ENCODE measurements around the gene EFCAB11.

DNA sequence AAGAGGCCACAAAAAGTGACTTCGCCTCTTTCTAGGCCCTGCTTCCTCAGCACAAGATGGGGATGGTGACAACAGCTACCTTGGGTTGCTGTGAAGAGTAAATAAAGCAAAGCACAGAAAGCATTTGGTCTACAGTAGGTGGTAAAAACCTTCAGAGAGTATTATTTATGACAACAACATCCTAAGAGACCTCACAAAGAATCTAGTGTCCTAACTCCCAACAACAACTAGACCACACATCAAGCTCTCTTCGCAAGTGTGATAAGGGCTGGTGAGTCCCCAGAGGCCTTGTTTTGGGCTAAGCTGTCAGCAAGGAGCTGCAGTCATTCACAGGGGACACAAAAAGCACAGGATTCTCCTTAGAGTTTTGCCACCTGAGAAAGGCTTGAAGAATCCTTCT, 84.9 kb downstream of the EFCAB11 start:
- TF ChIP-seq, protein P1, sequence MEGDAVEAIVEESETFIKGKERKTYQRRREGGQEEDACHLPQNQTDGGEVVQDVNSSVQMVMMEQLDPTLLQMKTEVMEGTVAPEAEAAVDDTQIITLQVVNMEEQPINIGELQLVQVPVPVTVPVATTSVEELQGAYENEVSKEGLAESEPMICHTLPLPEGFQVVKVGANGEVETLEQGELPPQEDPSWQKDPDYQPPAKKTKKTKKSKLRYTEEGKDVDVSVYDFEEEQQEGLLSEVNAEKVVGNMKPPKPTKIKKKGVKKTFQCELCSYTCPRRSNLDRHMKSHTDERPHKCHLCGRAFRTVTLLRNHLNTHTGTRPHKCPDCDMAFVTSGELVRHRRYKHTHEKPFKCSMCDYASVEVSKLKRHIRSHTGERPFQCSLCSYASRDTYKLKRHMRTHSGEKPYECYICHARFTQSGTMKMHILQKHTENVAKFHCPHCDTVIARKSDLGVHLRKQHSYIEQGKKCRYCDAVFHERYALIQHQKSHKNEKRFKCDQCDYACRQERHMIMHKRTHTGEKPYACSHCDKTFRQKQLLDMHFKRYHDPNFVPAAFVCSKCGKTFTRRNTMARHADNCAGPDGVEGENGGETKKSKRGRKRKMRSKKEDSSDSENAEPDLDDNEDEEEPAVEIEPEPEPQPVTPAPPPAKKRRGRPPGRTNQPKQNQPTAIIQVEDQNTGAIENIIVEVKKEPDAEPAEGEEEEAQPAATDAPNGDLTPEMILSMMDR (optimal IDR thresholded peaks at IDR 0.05 in 1 of 3, IDR thresholded peaks at IDR 0.05 in 1 of 3, conservative IDR thresholded peaks at IDR 0.05 in 1 of 3; ENCODE audit: extremely low read depth in 1 of 3, insufficient read depth in 2 of 3, low read length in 3 of 3): no peak
- TF ChIP-seq EZH2 (IDR thresholded peaks at IDR 0.05; ENCODE audit: low read length): no peak
